Forelimb muscle (tissue), 1 donor: ENCODE measurements around the gene HOXD11. TPM values are rescaled to one million over a fixed set of nuclear protein-coding genes. Genes with fewer than 3 reads are reported as not detected.

Experiments
- DNase-seq: peaks from one replicate; pipeline ENCODE4 v3.0.0-alpha.2; 2013; ENCODE audit warnings: low read depth
- polyA plus RNA-seq: library from polyadenylated mRNA; unstranded; fragments of 120-200 nt; gene quantifications from one replicate; pipeline ENCODE4 v1.2.1, GENCODE V29; 2013; ENCODE audit not compliant: insufficient read length

HOXD11 gene
- not detected for polyA plus RNA-seq

- no peak for DNase-seq
Observed at GRCh38 chr2:176106581-176107539, at the start of gene HOXD11. HOXD11 (plus strand) TSS chr2:176107280; CDS start chr2:176107356, 76 bp downstream.

GRCh38 chr2:176063958-176064357, 43.1 kb upstream of the HOXD11 start:
- DNase-seq = no peak

GRCh38 chr2:176066645-176067588, 40.2 kb upstream of the HOXD11 start:
- DNase-seq = no peak

GRCh38 chr2:176067589-176068418, 39.3 kb upstream of the HOXD11 start:
- DNase-seq = no peak

- no peak for DNase-seq
Observed at GRCh38 chr2:176068419-176068832, 38.7 kb upstream of the HOXD11 start.

GRCh38 chr2:176071330-176072291, 35.5 kb upstream of the HOXD11 start:
- no peak for DNase-seq

GRCh38 chr2:176072292-176072669, 34.8 kb upstream of the HOXD11 start:
- no peak for DNase-seq

GRCh38 chr2:176072951-176073904, 33.9 kb upstream of the HOXD11 start:
- no peak for DNase-seq

- DNase-seq = no peak
Observed at GRCh38 chr2:176074919-176075425, 32.1 kb upstream of the HOXD11 start.

- DNase-seq = no peak
Observed at GRCh38 chr2:176075481-176075880, 31.6 kb upstream of the HOXD11 start.

- no peak for DNase-seq
Observed at GRCh38 chr2:176076063-176076462, 31.0 kb upstream of the HOXD11 start.

- no peak for DNase-seq
Observed at GRCh38 chr2:176076796-176077195, 30.3 kb upstream of the HOXD11 start.

- DNase-seq = no peak
Observed at GRCh38 chr2:176078541-176079284, 28.4 kb upstream of the HOXD11 start.

- DNase-seq = no peak
Observed at GRCh38 chr2:176079285-176079830, 27.7 kb upstream of the HOXD11 start.

GRCh38 chr2:176079831-176080539, 27.1 kb upstream of the HOXD11 start:
- DNase-seq = no peak

- DNase-seq = no peak
Observed at GRCh38 chr2:176080540-176081375, 26.3 kb upstream of the HOXD11 start.
